Measurements from ENCODE around the gene PCDHGC5.

Gene PCDHGC5

GRCh38 chr5:141529873-141530272 is 41.0 kb downstream of the PCDHGC5 start:
- no peak for DNase-seq (ENCODE audit: low read depth, low spot score)

GRCh38 chr5:141532726-141533125 is 43.8 kb downstream of the PCDHGC5 start:
- DNase-seq (ENCODE audit: low read depth, low spot score): no peak

- no peak for DNase-seq (ENCODE audit: low read depth, low spot score)
Observed at GRCh38 chr5:141533897-141534296, 45.0 kb downstream of the PCDHGC5 start.

- no peak for DNase-seq (ENCODE audit: low read depth, low spot score)
Observed at GRCh38 chr5:141534492-141535213, 45.8 kb downstream of the PCDHGC5 start.
